HG02970 (cell line): ENCODE measurements around the gene PALS1.

ENCODE experiments used
- ATAC-seq: cut with Tn5 transposase; IDR thresholded peaks from one replicate; pipeline ENCODE4 v1.9.1; 2021; ENCODE audit warnings: mild to moderate bottlenecking, moderate library complexity, moderate number of reproducible peaks; ENCODE audit not compliant: unreplicated experiment, low FRiP score

PALS1 gene

DNA sequence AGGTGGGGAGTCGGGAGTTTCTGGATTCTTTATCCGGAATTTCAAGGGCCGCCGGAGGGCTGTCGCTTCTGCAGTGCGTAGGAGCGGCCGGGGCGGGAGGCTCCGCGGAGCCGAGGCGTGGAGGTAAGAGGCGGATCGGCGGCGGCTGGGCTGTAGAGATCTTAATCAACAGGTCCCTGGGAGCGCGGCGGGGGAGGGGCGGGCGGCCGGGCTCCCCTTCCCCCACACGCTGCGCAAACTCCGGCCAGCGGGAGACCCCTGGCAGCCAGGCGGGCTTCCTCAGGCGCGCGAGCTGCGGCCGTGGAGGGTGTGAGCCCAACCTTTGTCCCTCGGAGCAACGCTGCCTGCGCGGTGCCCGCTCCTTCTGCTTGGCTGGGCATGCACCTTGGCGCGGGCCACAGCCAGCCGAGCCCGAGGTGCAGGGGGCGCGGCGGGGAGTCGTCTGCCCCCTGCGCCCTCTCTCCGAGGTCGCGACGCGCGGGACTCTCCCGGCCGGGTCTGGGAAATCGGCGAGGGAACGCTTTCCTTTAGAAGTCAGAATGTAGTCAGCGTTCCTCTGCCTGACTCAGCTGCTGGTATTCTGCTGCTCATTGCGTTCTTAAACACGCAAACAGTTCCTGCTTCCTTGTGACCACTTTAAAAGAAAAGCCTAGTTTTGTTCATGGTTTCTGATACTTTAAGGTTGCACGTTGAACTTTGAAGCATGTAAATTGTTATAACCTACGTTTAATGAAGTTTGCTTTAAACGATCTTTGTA lies at the start of gene PALS1:
Gene PALS1 (plus strand): TSS at position 25 of the 757 bp plus-strand sequence. CDS start 37,736 bp downstream, outside the sequence.
- peak; percentile 51 for ATAC-seq

DNA sequence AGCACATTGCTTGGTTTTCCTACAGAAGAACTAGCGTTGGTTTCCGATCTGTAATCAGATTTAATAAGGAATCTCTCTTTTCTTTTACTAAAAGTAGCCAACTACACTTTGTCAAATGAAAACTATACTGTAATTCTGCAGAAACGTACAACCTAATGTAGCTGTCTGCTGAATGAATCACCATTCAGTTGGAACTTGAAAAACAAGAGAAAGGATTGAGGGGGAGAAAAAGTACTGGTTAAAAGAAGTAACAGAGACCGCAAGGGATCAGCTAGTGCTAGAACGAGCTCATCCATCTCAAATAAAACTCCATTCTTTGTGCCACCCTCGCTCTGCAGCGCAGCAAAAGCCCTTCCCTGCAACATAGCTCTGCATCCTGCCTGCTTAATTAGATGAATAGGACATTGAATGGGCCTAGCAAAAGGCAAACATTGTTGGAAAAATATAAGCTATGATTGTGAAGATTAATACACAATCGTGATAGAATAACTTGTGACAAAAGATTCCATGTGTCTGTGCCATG lies 49.4 kb upstream of the PALS1 start:
- ATAC-seq = no peak

DNA sequence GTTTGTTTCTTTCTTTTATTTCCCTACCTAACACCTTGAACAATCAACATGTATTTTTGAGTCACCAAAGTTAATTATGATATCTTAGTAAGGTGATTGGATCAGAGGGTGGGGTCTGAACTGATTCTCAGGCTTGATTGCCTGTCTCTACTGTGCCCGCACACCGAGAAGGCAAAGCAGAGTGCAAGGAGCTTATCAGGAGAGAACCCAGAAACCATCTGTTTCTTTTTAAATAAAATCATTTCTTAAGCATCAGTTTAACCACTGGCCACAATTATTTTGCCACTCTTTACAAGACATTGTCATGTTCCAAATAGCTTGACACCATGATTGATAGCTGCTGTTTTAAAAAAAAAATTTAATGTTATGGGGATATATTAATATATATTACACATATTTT lies 48.9 kb upstream of the PALS1 start:
- ATAC-seq = no peak

DNA sequence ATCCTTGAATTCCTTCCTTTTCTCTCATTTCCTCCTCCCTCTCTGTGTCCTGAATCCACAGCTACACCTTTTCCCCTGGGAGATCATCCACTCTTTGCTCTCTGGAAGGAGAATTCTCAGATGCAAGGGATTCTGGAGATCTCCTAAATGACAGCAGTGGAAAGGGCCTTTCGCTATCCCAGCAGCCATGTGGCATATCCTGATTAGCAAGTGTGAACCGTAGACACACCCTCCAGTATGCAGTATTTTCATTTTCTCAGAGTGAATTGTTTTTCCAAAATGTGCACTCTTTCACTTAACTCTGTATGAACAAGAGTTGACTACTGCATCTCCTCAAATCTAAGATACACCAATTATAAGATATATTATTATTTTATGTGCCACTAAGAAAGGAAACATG lies 46.0 kb upstream of the PALS1 start:
- no peak for ATAC-seq

DNA sequence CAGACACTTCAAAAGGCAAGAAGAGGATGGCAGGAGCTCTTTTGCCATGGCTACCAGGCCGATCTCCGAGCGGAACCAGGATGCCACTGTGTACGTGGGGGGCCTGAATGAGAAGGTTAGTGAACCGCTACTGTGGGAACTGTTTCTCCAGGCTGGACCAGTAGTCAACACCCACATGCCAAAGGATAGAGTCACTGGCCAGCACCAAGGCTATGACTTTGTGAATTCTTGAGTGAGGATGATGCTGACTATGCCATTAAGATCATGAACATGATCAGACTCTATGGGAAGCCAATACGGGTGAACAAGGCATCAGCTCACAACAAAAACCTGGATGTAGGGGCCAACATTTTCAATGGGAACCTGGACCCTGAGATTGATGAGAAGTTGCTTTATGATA lies 42.2 kb upstream of the PALS1 start:
- no peak for ATAC-seq

DNA sequence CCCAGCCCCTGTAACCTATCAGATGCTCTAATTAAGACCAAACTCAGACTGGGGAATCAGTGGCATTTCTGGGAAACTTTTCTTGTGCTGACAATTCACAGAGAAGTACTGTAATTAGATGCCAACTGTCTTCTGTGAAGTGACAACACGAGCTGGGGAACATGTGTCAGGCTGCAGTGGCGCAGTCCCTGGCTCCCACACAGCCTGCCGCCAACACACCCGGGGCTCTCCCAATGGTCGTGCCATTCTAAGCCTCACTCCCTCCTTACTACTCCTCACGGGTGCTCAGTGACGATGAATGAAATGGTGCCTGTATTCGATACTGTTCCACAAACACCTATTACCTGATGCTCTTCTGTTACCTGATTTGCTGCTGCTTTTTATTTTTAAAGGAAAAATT lies 33.4 kb upstream of the PALS1 start:
- no peak for ATAC-seq

DNA sequence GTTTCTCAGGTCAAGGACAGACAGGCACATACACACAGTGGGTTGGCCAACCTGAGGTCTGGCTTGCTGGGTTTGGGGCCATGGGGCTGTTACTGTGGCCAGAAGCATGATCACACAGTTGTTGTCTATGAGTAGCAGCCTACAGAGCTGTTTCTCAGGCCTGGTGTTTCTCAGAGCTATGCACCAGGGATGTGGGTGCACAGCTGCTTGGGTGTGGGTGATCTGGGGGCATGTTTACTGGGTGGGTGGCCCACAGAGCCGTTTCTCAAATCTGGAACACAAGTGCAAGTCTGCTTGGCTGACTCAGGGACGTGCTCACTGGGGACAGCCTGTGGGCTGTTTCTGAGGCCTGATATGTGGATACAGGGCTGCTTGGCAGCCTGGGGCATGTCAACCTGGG lies 23.1 kb upstream of the PALS1 start:
- no peak for ATAC-seq

DNA sequence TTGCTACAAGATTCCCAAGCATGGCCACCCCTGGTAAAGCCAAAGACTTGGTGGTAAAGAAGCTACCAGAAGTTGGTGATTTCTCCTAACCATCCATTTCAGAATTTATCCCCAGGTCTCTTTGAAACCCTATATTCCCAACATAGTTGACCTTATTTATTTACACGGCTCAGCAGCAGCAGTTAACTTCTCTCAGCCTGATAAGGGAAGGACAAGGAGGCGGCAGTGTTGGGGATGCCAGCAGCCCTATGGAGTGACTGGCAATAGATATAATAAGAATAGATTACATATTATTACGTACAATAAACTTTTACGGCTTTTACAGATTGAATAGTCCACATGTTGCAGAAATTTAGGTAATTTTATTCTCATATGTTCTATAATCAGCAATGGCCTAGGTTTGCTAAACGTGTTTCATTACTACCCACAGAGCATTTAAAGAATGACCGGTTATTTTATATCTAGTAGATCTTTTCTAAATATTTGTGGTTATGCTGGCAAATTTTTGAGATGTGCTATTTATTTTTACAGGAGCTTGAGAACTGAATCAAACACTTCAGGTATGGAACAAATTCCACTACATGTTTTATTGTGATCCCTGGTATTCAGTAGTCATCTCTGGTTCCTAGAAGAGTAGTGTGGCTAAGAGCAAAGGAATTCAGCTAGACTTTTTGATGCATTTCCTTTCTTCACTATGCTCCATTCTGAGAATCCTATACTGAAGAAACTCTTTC lies 19.8 kb upstream of the PALS1 start:
- no peak for ATAC-seq

DNA sequence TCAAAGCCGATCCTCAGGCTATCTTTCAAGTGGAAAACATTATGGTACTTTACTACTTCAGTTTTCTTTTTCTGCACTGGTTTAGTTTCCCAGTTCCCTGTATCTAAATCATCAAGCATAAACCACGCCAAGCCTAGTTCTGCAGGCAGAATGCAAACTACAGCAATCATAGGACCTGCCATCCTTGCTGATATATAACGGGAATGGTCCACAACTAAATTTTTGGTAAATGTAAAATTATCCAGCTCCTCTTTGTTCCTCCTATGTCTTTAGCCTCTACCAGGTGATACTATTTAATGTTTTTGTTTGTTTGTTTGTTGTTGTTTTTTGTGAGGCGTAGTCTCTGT lies 19.3 kb upstream of the PALS1 start:
- no peak for ATAC-seq

DNA sequence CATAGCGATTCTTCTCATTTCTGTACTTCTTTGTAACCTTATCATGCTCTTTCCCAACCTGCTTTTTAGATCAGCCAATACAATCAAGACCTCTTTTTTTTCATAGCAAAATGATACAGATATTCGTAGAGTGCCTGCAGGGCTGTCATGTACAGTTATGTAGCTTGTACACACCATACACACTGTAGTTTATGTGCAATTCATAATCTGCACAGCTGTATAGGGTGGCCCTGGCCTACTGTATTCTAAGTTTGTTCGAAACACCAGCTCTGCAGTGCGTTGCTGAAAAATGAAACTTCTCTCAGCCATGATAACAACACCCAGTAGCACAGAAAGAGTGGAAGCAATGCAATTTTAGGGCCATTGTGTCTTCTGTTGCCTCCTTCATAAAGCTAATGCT lies 15.7 kb upstream of the PALS1 start:
- no peak for ATAC-seq

DNA sequence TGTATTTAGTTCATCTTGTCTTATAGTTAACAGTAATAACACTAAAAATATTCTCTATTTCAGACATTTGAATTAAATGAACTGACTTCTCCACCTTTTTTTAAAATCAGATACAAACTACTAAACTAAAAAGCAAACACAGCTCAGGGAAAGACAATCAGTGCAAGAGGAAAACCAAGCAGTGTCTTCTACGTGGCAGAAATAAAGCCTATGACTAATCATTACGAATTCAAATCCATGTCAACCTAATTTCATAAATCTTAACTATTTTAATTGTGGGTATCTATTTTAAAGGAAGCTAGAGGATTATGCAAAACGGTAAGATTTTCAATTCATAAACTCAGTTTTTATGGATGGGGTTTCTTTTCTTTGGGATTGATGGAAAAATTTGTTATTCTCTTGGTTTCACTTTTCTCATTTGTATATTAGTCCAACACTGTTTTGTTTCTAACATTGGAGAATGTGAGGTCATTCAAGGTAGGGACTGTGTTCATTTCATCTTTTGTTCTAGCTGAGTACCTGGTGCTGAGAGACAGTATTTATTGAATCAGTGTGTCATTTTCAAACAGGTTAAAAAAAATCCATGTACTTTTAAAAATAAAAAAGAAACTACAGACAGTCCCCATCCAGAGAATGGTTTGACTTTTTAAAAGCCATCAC lies 12.8 kb upstream of the PALS1 start:
- ATAC-seq = no peak

DNA sequence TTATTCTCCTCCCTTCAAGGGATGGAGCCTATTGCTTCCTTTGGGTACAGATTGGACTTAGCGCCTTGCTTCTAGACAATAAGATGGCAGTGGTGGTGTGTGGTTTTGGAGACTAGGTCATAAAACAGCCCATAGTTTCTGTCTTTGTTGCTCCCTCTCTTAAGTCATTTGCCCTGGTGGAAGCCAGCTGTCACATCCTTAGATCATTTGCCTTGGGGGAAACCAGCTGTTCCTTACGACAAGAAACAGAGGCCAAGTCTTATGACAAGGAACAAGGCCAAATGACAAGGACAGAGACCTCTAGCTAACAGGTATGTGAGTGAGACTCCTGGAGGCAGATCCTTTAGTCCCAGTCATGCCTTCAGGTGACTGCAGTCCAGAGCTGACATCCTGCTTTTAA lies 9.2 kb upstream of the PALS1 start:
- ATAC-seq = no peak

DNA sequence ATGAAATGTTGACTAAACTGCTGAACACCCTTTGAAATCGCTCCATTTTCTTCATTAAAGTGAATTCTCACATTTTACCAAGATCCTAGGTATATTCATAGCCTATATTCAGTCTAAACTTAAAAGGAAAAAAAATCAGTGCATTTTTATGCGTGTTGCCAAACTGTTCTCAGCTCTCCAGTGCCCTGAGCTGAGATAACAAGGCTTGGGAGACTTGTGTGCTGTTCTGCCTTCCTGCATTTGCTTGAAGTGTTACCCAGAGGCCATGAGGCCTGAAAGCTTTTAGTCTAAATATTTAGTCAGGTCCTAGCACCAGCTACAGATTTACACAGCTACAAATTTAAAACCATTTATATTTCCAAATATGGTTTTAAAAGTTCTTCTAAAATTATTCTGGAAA lies 8.6 kb upstream of the PALS1 start:
- ATAC-seq = no peak

DNA sequence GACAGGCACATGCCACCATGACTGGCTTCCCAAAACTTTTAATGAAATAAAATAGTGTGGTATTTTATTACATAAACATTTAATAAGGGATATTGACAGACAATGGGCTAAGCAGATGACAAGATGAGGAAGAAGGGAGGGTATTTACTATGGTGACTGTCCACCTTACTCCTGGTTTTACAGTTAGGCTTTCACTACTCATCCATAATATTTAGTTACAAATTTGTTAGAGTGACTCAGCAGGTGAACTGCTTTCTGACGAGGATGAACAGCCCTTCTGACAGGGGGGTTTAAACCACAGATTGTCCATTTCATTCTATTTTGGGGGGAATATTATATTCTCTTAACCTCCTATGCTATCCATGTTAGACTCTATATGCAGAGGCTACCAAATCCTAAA lies 3.6 kb upstream of the PALS1 start:
- no peak for ATAC-seq

DNA sequence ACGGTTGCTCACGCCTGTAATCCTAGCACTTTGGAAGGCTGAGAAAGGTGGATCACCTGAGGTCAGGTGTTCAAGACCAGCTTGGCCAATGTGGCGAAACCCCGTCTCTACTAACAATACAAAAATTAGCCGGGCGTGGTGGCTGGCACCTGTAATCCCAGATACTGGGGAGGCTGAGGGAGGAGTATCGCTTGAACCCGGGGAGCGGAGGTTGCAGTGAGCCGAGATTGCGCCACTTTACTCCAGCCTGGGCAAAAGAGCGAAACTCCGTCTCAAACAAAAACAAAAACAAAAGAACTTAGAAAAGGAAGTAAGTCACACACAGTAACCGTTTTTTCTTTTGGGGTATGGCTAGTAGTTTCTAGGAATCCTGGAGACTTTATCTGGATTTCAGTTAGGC lies 1.7 kb upstream of the PALS1 start:
- no peak for ATAC-seq

DNA sequence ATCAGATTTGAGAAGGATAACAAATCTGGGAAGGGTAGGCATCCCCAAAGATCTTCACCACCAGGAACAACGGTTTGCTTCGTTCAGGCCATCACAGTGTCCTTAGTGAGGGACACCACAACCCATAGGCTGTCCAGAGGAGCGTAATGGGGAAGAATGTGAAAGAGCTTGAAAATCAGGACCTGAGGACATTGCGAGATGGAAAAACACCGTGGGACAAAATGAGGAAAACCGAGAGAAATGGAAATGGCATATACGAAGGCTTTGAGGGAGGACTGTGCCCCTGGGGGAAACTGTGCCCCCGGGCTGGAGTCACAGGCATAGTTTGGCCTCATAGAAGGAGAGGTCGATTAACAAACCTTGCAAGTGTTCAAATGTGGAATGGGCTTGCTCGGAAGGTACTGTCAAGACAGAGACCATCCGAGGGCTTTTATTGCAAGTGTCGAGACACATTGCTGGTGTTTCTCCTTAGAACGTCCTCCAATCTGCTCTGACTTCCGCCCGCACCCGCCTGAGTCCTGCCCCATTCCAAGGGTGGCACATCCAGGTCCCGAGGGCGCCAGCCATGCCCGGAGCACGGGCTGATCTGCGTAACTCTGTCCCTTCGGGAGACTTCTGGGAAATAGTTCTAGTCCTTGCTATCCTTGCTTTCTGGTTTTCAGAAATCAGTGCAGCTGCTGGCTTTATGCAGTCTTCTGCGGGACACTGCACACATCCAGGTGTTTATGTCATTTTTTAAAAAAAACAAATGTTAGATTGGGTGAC lies 885 bp upstream of the PALS1 start:
- no peak for ATAC-seq

DNA sequence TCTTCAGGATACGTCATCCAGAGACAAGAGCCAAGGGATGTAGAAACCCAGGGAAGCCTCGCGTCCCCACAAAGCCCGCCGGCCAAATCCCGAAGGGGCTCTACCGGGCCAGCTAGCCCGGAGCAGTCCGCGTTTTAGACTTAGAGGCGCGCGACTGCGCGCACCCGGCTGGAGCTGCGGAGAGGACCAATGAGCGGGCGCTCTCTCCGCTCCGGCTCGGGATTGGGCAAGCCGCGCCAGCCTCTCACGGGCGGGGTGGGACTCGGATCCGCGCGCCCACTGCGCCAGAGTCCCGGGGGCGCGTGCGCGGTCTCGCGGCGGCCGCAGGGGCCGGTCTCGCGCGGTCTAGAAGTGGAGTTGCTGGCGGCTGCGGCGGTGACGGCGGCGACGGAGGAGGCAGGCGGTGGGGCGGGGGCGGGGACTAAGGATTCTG lies 241 bp upstream of the PALS1 start:
- ATAC-seq = peak; percentile 91

DNA sequence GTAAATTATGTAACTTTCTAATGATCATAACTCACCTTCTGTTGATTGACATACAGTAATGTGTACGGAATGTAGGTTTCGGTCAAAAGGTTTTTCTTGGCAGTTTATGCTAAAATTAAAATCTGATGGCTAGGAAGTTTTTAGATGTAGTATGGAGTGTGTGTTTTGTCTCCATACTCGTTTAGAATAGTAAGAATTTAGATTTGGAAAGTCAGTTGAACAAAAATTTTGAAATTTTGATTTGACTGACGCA lies 859 bp downstream of the PALS1 start:
- ATAC-seq = no peak

DNA sequence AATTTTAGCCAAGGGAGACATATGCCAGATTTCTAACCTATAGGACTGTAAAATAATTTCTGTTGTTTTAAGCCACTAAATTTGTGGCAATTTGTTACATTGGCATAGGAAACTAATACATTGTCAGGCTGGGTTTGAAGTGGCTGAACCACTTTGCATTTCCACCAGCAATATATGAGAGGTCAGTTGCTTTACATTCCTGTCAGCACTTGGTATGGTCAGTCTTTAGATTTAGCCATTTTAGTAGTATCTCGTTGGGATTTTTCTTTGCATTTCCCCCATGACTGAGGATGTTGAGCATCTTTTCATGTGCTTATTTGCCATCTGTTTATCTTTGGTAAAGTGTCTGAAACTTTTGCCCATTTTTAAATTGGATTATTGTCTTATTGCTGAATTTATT lies 3.9 kb downstream of the PALS1 start:
- no peak for ATAC-seq

DNA sequence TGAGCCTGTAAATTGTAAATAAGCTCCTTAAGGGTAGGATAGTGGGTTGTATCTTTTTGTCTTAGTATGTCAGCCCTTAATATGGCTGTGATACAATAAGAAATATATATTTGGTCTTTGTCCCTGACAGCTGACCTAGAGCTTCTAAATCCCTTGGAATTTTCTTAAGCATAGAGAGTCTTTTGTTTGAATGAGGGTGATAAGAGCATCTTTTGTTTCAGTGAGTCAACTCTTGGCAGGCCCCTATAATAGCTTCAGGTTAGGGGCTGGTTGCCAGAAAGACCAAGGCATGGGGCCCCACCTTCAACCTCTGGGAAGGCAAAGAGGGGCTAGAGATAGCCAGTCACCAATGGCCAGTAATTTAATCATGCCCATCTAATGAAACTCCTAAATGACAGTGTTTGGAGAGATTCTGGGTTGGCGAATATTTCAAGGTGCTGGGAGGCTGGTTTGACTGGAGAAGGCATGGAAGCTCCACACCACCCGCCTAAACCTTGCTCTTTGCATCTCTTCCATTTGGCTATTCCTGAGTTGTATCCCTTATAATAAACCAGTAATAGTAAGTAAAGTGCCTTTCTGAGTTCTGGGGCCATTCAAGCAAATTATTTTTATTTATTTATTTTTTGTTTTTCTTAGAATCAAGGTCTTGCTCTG lies 10.5 kb downstream of the PALS1 start:
- ATAC-seq = no peak
